Activated CD4-positive, alpha-beta T cell treated with anti-CD3 and anti-CD28 coated beads, Interleukin-2, Interleukin-6, amounts not matched to agents 100 ng/mL and 50 ng/mL, durations not matched to agents 16 hours and 8 hours (primary cell): ENCODE data around the gene ANKRD33.

Experiments used
- DNase-seq: peaks from one replicate; pipeline ENCODE4 v3.0.0-alpha.2; 2020

The ANKRD33 gene

GRCh38 chr12:51905471-51906429, 17.8 kb downstream of the ANKRD33 start:
- no peak for DNase-seq

GRCh38 chr12:51906430-51907082, 18.7 kb downstream of the ANKRD33 start:
- no peak for DNase-seq

GRCh38 chr12:51907083-51907855, 19.4 kb downstream of the ANKRD33 start, which contains the start of gene ACVRL1:
Gene ACVRL1 (plus strand): TSS chr12:51907504. CDS start chr12:51912475, 4,971 bp downstream.
- DNase-seq = no peak

- DNase-seq = no peak
Observed at GRCh38 chr12:51907856-51908425, 20.0 kb downstream of the ANKRD33 start.

- no peak for DNase-seq
Observed at GRCh38 chr12:51908876-51909592, 21.1 kb downstream of the ANKRD33 start.

GRCh38 chr12:51910168-51910567, 22.3 kb downstream of the ANKRD33 start:
- no peak for DNase-seq

- DNase-seq = no peak
Observed at GRCh38 chr12:51910691-51911090, 22.8 kb downstream of the ANKRD33 start.

- no peak for DNase-seq
Observed at GRCh38 chr12:51911307-51911706, 23.4 kb downstream of the ANKRD33 start.

- DNase-seq = no peak
Observed at GRCh38 chr12:51911788-51912711, 24.1 kb downstream of the ANKRD33 start.

GRCh38 chr12:51913071-51914033, 25.4 kb downstream of the ANKRD33 start:
- DNase-seq = no peak

- DNase-seq = no peak
Observed at GRCh38 chr12:51914034-51914923, 26.4 kb downstream of the ANKRD33 start.

- no peak for DNase-seq
Observed at GRCh38 chr12:51915003-51915625, 27.2 kb downstream of the ANKRD33 start.

- DNase-seq = no peak
Observed at GRCh38 chr12:51915951-51916350, 28.0 kb downstream of the ANKRD33 start.

- DNase-seq = no peak
Observed at GRCh38 chr12:51917041-51917590, 29.2 kb downstream of the ANKRD33 start.

- DNase-seq = no peak
Observed at GRCh38 chr12:51917746-51918453, 30.0 kb downstream of the ANKRD33 start.

- no peak for DNase-seq
Observed at GRCh38 chr12:51920046-51920445, 32.1 kb downstream of the ANKRD33 start.
